Measurements from ENCODE around the gene PTPA. TPM values are rescaled to one million over a fixed set of nuclear protein-coding genes. Genes with fewer than 3 reads are reported as not detected.

Gene PTPA
- total and polyA plus RNA-seq, 2 donors (not counting 3 experiments of a cell fraction or from before 2014, with no cell fraction given), result 97.7 to 121 TPM

DNA sequence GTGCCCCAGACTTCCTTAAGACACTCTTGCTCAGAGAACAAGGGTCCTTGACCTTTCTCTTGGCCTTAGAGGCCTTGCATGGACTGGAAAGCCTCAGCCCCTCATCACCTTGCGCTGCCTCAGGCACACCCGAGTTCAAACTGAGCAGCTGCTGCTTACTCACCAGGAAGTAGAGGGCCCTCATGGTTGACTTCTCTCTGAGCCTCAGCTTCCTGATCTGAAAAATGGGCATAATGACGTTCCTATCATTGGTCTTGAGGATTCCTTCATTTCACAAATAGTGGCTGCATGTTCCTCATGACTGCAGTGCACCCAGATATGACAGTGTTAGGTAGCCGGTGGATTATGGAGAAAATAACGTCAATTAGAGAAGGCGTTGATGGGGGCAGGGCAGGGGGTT lies 38.2 kb downstream of the PTPA start:
- dilution Hi-C loops (cut with MboI; ENCODE audit: extremely low pct_ligation_motif_present, low sequenced_read_pairs), result no loop called here
- H3K36me3 ChIP-seq (ENCODE audit: control insufficient read depth in 2 of 2, extremely low read depth in 1 of 2, insufficient read depth in 2 of 2, low read length in 2 of 2), result no peaks in the 10 kb centered on the region
- TF ChIP-seq MYC (IDR thresholded peaks at IDR 0.05; ENCODE audit: low read depth, low read length) (no peak), POLR2A (IDR thresholded peaks at IDR 0.05; ENCODE audit: low read depth, low read length) (no peak), GATA2 (IDR thresholded peaks at IDR 0.05; ENCODE audit: insufficient read depth, insufficient read length, low read depth, low read length) (no peak), JUN (IDR thresholded peaks at IDR 0.05; ENCODE audit: borderline replicate concordance, insufficient read depth, insufficient read length, low read depth) (no peak), FOS (IDR thresholded peaks at IDR 0.05; ENCODE audit: borderline replicate concordance, insufficient read depth, low read length) (no peak), EZH2 (IDR thresholded peaks at IDR 0.05; ENCODE audit: borderline replicate concordance, low read depth, low read length, severe bottlenecking) (no peak), POLR2AphosphoS5 (IDR thresholded peaks at IDR 0.05; ENCODE audit: insufficient read depth, low read depth, low read length) (no peak)
- TF ChIP-seq, protein P1, sequence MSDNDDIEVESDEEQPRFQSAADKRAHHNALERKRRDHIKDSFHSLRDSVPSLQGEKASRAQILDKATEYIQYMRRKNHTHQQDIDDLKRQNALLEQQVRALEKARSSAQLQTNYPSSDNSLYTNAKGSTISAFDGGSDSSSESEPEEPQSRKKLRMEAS (IDR thresholded peaks at IDR 0.05; ENCODE audit: insufficient read depth, insufficient read length), result no peak
- TF ChIP-seq, protein P2, sequence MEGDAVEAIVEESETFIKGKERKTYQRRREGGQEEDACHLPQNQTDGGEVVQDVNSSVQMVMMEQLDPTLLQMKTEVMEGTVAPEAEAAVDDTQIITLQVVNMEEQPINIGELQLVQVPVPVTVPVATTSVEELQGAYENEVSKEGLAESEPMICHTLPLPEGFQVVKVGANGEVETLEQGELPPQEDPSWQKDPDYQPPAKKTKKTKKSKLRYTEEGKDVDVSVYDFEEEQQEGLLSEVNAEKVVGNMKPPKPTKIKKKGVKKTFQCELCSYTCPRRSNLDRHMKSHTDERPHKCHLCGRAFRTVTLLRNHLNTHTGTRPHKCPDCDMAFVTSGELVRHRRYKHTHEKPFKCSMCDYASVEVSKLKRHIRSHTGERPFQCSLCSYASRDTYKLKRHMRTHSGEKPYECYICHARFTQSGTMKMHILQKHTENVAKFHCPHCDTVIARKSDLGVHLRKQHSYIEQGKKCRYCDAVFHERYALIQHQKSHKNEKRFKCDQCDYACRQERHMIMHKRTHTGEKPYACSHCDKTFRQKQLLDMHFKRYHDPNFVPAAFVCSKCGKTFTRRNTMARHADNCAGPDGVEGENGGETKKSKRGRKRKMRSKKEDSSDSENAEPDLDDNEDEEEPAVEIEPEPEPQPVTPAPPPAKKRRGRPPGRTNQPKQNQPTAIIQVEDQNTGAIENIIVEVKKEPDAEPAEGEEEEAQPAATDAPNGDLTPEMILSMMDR (IDR thresholded peaks at IDR 0.05; ENCODE audit: extremely low read depth in 1 of 2, insufficient read depth in 1 of 2, low read depth in 1 of 2, low read length in 2 of 2), result no peak
- H3K4me1 ChIP-seq (ENCODE audit: control insufficient read depth, extremely low read depth, insufficient read depth, low read length), result peaks cover 3% of the 10 kb centered on the region
- no peaks in the 10 kb centered on the region for H3K9me3 ChIP-seq (replicated peaks; ENCODE audit: control insufficient read depth, insufficient read depth, low read length)
- FAIRE-seq, result no peak
- H3K4me3 ChIP-seq (replicated peaks in 1 of 3; ENCODE audit: insufficient read depth in 1 of 3, low read depth in 1 of 3, low read length in 3 of 3), result no peak overlapping the region
- no peak overlapping the region for H3K9ac ChIP-seq (replicated peaks; ENCODE audit: extremely low read depth, insufficient read depth, low read length)
- no peaks in the 10 kb centered on the region for H3K79me2 ChIP-seq (ENCODE audit: control insufficient read depth, insufficient read depth, low read length)
- H3K27me3 ChIP-seq (ENCODE audit: control insufficient read depth in 2 of 2, insufficient read depth in 2 of 2, low read length in 2 of 2), result no peaks in the 10 kb centered on the region
- no peak overlapping the region for H2AFZ ChIP-seq (ENCODE audit: low read depth, low read length)
- ChIA-PET CTCF (interaction anchor here (0.9 to 1.8 kb wide), 4 partner anchors 11 to 25 kb away, joined by 3 to 5 read pairs (median 4); no protein-coding TSS in a partner anchor), POLR2A (no interaction called here)
- no peaks in the 10 kb centered on the region for H3K9me1 ChIP-seq (replicated peaks; ENCODE audit: control insufficient read depth, extremely low read depth, insufficient read depth, low read length)
- intact Hi-C loops (cut with micrococcal nuclease), result no loop called here
- no TSS peak for BruUV-seq (replicated peaks)
- DNase-seq (ENCODE audit: low read depth, low spot score), result no peak
- H3K4me2 ChIP-seq (ENCODE audit: insufficient read depth, low read length), result no peak overlapping the region
- H3K27ac ChIP-seq (ENCODE audit: insufficient read depth, low read depth, low read length), result no peak overlapping the region
- no peaks in the 10 kb centered on the region for H4K20me1 ChIP-seq (replicated peaks; ENCODE audit: control insufficient read depth, extremely low read depth, insufficient read depth, low read length)

Data from endothelial cell of umbilical vein (primary cell).